Astrocyte (in vitro differentiated cells and primary cell): Measurements from ENCODE around the gene APOF. TPM values are rescaled to one million over a fixed set of nuclear protein-coding genes. Genes with fewer than 3 reads are reported as not detected.
"Not testable (repeated sequence)": the region's sequence is repeated elsewhere in the genome, so short reads cannot be mapped to it uniquely, and the experiment has no call there.

Experiments
- DNase-seq: peaks from one replicate; pipeline ENCODE4 v3.0.0-alpha.2; 2010; ENCODE audit warnings: low read depth
- FAIRE-seq: peaks from 2 replicates; lab custom pipeline; 2011; peaks lifted over from hg19 to GRCh38; lab: Jason Lieb, UNC
- H2AFZ ChIP-seq: 2 replicates; pipeline ENCODE4 v1.6.0; 2012; ENCODE audit warnings: low read depth, low read length, inconsistent platforms
- H3K27ac ChIP-seq: 2 replicates; pipeline ENCODE4 v1.5.1; 2011; ENCODE audit warnings: low read depth, low read length, inconsistent platforms
- H3K27me3 ChIP-seq: 2 replicates; pipeline ENCODE4 v1.6.0; 2011; ENCODE audit warnings: low read length, inconsistent platforms; ENCODE audit not compliant: insufficient read depth
- H3K36me3 ChIP-seq: 2 replicates; pipeline ENCODE4 v1.5.1; 2011; ENCODE audit warnings: low read length, inconsistent platforms; ENCODE audit not compliant: insufficient read depth
- H3K4me1 ChIP-seq: 2 replicates; pipeline ENCODE4 v1.5.1; 2011; ENCODE audit warnings: low read length, inconsistent platforms; ENCODE audit not compliant: insufficient read depth
- H3K4me2 ChIP-seq: 2 replicates; pipeline ENCODE4 v1.6.0; 2012; ENCODE audit warnings: low read length, inconsistent platforms
- H3K4me3 ChIP-seq: 2 replicates; pipeline ENCODE4 v1.5.1; 2011; ENCODE audit warnings: low read depth, mild to moderate bottlenecking, low read length, inconsistent platforms; ENCODE audit not compliant: insufficient read depth
- H3K79me2 ChIP-seq: 2 replicates; pipeline ENCODE4 v1.6.0; 2012; ENCODE audit warnings: mild to moderate bottlenecking, low read length, inconsistent platforms; ENCODE audit not compliant: insufficient read depth
- H3K9ac ChIP-seq: 2 replicates; pipeline ENCODE4 v1.6.0; 2012; ENCODE audit warnings: mild to moderate bottlenecking, low read length, inconsistent platforms
- H3K9me3 ChIP-seq: 2 replicates; pipeline ENCODE4 v1.5.1; 2012; ENCODE audit warnings: low read depth, mild to moderate bottlenecking, low read length, inconsistent platforms; ENCODE audit not compliant: insufficient read depth
- H4K20me1 ChIP-seq: 2 replicates; pipeline ENCODE4 v1.6.0; 2012; ENCODE audit warnings: low read length, inconsistent platforms; ENCODE audit not compliant: insufficient read depth
- H3K27ac Mint-ChIP-seq: one replicate; pipeline ENCODE4 v1.8.0; 2021; ENCODE audit warnings: mild to moderate bottlenecking, mixed read lengths; ENCODE audit not compliant: unreplicated experiment
- H3K27me3 Mint-ChIP-seq: one replicate; pipeline ENCODE4 v1.8.0; 2021; ENCODE audit warnings: low read depth, mixed read lengths; ENCODE audit not compliant: unreplicated experiment
- H3K36me3 Mint-ChIP-seq: one replicate; pipeline ENCODE4 v1.8.0; 2021; ENCODE audit warnings: low read depth, mixed read lengths; ENCODE audit not compliant: unreplicated experiment
- H3K4me1 Mint-ChIP-seq: one replicate; pipeline ENCODE4 v1.8.0; 2021; ENCODE audit warnings: low read depth, mixed read lengths; ENCODE audit not compliant: unreplicated experiment
- H3K4me3 Mint-ChIP-seq: one replicate; pipeline ENCODE4 v1.8.0; 2021; ENCODE audit warnings: mild to moderate bottlenecking, moderate library complexity, mixed read lengths; ENCODE audit not compliant: unreplicated experiment
- H3K9me3 Mint-ChIP-seq: one replicate; pipeline ENCODE4 v1.8.0; 2021; ENCODE audit warnings: mild to moderate bottlenecking, mixed read lengths; ENCODE audit not compliant: unreplicated experiment
- CTCF ChIP-seq: IDR thresholded peaks from 2 replicates; pipeline ENCODE4 v1.5.1; 2011; ENCODE audit warnings: low read depth, mild to moderate bottlenecking, inconsistent platforms, low read length, moderate library complexity; ENCODE audit not compliant: insufficient read depth
- EZH2 ChIP-seq: IDR thresholded peaks from 2 replicates; pipeline ENCODE4 v1.6.1; 2012; ENCODE audit warnings: mild to moderate bottlenecking, low read length, inconsistent platforms; ENCODE audit not compliant: insufficient read depth
- total RNA-seq: library from RNA; stranded (reverse); gene quantifications from 2 replicates; pipeline ENCODE4 v1.2.1, GENCODE V29; 2021

The APOF gene
- total RNA-seq, 1 donor from 2014 or later: not detected

GRCh38 chr12:56326126-56326525 lies 36.5 kb downstream of the APOF start:
- no peaks in the 10 kb centered on the region for H3K79me2 ChIP-seq
- H3K36me3 Mint-ChIP-seq: peaks cover 20% of the 10 kb centered on the region
- no peak overlapping the region for H3K9ac ChIP-seq
- H3K9me3 Mint-ChIP-seq: no peaks in the 10 kb centered on the region
- H3K4me2 ChIP-seq: no peak overlapping the region
- H3K27ac ChIP-seq: no peak overlapping the region
- H3K36me3 ChIP-seq: peaks cover 2% of the 10 kb centered on the region
- H3K27me3 ChIP-seq: no peaks in the 10 kb centered on the region
- H3K4me1 Mint-ChIP-seq: no peaks in the 10 kb centered on the region
- no peaks in the 10 kb centered on the region for H4K20me1 ChIP-seq
- H3K4me3 ChIP-seq: no peak overlapping the region
- H2AFZ ChIP-seq: no peak overlapping the region
- FAIRE-seq: no peak
- H3K4me1 ChIP-seq: no peaks in the 10 kb centered on the region
- DNase-seq: no peak
- no peaks in the 10 kb centered on the region for H3K27me3 Mint-ChIP-seq
- H3K4me3 Mint-ChIP-seq: no peak overlapping the region
- H3K27ac Mint-ChIP-seq: no peak overlapping the region
- H3K9me3 ChIP-seq: no peaks in the 10 kb centered on the region
- TF ChIP-seq EZH2: no peak
- TF ChIP-seq CTCF: no peak

GRCh38 chr12:56324206-56324605 lies 38.5 kb downstream of the APOF start:
- Mint-ChIP-seq H3K4me1 (no peaks in the 10 kb centered on the region), H3K27me3 (no peaks in the 10 kb centered on the region), H3K4me3 (no peak overlapping the region), H3K36me3 (peaks cover 20% of the 10 kb centered on the region), H3K9me3 (no peaks in the 10 kb centered on the region), H3K27ac (no peak overlapping the region)
- H3K27me3 ChIP-seq: no peaks in the 10 kb centered on the region
- DNase-seq (no peak), FAIRE-seq (no peak)
- H3K36me3 ChIP-seq: peaks cover 2% of the 10 kb centered on the region
- H3K79me2 ChIP-seq: no peaks in the 10 kb centered on the region
- no peak overlapping the region for H3K9ac ChIP-seq
- no peak overlapping the region for H3K27ac ChIP-seq
- no peak for TF ChIP-seq CTCF
- no peak for TF ChIP-seq EZH2
- no peak overlapping the region for H3K4me2 ChIP-seq
- no peak overlapping the region for H2AFZ ChIP-seq
- H4K20me1 ChIP-seq: no peaks in the 10 kb centered on the region
- H3K9me3 ChIP-seq: no peaks in the 10 kb centered on the region
- H3K4me1 ChIP-seq: no peaks in the 10 kb centered on the region
- H3K4me3 ChIP-seq: no peak overlapping the region

GRCh38 chr12:56321610-56322009 lies 41.0 kb downstream of the APOF start:
- H3K4me3 Mint-ChIP-seq, H2AFZ ChIP-seq, H3K27me3 ChIP-seq, H3K79me2 ChIP-seq, H3K9ac ChIP-seq, H3K4me1 Mint-ChIP-seq, H3K4me2 ChIP-seq, H3K36me3 ChIP-seq, H3K4me3 ChIP-seq, DNase-seq, H3K27ac ChIP-seq, H3K9me3 Mint-ChIP-seq, H3K4me1 ChIP-seq, H3K27ac Mint-ChIP-seq, FAIRE-seq, H3K9me3 ChIP-seq, H3K27me3 Mint-ChIP-seq, H4K20me1 ChIP-seq: not testable (repeated sequence)
- H3K36me3 Mint-ChIP-seq: peaks cover 14% of the 10 kb centered on the region
